GM21786 (cell line): Measurements from ENCODE around the gene PCDHB6.
"Not testable (repeated sequence)": the region's sequence is repeated elsewhere in the genome, so short reads cannot be mapped to it uniquely, and the experiment has no call there.

Source experiments
- ATAC-seq: cut with Tn5 transposase; IDR thresholded peaks from one replicate; pipeline ENCODE4 v1.9.1; 2021; ENCODE audit not compliant: unreplicated experiment

Gene PCDHB6

DNA sequence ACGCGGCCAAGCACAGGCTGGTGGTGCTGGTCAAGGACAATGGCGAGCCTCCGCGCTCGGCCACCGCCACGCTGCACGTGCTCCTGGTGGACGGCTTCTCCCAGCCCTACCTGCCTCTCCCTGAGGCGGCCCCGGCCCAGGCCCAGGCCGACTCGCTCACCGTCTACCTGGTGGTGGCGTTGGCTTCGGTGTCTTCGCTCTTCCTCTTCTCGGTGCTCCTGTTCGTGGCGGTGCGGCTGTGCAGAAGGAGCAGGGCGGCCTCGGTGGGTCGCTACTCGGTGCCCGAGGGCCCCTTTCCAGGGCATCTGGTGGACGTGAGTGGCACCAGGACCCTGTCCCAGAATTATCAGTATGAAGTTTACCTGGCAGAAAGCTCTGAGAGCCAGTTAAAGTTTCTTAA, 8.0 kb downstream of the PCDHB6 start:
- ATAC-seq, result not testable (repeated sequence)

DNA sequence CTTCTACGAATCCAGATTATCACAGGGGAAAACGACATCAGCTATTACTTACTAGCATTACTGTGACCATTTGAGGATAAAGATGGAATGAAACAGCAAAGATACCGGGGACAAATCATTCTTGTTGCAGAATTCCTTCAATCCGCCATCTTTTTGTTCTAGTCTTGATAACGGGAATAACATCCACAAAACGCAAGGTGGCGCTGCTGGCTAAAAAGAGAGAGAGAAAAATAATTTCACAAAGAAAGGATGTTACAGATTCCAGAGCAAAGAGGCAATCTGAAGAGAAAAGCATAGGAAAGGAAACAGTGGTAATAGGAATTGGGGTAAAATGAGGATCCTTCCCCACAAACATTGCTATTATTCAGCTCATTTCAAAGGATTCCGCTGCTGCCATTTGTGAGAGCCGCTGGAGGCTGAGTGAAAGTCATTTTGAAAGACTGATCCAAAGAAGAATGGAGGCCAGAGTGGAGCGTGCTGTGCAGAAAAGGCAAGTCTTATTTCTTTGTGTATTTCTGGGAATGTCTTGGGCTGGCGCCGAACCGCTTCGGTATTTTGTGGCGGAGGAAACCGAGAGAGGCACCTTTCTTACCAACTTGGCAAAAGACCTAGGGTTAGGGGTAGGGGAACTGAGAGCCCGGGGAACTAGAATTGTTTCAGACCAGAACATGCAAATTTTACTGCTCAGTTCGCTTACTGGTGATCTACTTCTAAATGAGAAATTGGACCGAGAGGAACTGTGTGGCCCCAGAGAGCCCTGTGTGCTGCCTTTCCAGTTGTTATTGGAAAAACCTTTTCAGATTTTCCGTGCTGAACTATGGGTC, 22.7 kb downstream of the PCDHB6 start, which contains the start of gene PCDHB7:
TSS of gene PCDHB7 (plus strand) at position 264 of the 824 bp plus-strand sequence. CDS start at position 456, 192 bp downstream.
- ATAC-seq, result no peak

DNA sequence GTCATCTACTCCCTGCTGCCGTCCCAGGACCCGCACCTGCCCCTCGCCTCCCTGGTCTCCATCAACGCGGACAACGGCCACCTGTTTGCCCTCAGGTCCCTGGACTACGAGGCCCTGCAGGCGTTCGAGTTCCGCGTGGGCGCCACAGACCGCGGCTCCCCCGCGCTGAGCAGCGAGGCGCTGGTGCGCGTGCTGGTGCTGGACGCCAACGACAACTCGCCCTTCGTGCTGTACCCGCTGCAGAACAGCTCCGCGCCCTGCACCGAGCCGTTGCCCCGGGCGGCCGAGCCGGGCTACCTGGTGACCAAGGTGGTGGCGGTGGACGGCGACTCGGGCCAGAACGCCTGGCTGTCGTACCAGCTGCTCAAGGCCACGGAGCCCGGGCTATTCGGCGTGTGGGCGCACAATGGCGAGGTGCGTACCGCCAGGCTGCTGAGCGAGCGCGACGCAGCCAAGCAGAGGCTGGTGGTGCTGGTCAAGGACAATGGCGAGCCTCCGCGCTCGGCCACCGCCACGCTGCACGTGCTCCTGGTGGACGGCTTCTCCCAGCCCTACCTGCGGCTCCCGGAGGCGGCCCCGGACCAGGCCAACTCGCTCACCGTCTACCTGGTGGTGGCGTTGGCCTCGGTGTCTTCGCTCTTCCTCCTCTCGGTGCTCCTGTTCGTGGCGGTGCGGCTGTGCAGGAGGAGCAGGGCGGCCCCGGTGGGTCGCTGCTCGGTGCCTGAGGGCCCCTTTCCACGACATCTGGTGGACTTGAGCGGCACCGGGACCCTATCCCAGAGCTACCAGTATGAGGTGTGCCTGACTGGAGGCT, 24.6 kb downstream of the PCDHB6 start:
- not testable (repeated sequence) for ATAC-seq

DNA sequence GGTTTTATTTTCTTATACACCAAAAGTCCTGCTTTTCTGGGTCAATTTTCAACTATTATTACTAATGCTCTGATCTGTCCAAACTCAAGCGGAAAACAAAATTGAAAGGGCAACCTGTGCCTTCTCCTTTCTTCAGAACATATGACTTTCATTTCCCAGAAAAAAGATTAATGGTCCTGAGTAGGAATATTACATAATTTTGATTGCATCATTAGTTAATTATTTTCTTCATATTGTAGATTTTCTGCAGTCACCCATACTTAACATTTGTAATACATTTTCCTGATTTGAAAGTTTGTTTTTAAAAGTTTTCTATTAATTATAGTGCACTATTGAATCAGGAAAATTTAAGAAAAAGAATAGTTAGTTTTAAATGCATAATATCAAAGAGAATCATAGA, 26.1 kb downstream of the PCDHB6 start:
- ATAC-seq, result no peak

DNA sequence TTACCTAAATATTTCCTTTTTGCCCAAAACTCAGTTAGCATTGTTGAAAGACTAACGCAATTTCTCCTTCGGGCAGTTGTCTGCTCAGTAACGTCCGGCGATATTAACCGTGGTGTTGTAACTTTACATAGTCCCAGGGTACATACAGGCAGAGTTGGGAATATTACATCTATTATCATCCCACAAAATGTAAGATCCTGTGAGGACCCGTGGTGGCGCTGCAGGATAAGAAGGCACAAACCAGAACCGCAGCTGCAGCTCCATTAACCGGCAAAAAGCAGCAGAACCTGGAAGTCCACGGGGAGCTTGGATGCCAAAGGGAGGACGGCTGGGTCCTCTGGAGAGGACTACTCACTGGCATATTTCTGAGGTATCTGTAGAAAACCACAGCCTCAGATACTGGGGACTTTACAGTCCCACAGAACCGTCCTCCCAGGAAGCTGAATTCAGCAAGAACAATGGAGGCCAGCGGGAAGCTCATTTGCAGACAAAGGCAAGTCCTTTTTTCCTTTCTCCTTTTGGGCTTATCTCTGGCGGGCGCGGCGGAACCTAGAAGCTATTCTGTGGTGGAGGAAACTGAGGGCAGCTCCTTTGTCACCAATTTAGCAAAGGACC, 27.8 kb downstream of the PCDHB6 start, which contains the start of gene PCDHB8:
TSS of gene PCDHB8 (plus strand) at position 214 of the 615 bp plus-strand sequence. CDS start at position 459, 245 bp downstream.
- ATAC-seq, result not testable (repeated sequence)

DNA sequence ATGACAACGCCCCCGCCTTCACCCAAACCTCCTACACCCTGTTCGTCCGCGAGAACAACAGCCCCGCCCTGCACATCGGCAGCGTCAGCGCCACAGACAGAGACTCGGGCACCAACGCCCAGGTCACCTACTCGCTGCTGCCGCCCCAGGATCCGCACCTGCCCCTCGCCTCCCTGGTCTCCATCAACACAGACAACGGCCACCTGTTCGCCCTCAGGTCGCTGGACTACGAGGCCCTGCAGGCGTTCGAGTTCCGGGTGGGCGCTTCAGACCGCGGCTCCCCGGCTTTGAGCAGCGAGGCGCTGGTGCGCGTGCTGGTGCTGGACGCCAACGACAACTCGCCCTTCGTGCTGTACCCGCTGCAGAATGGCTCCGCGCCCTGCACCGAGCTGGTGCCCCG, 29.5 kb downstream of the PCDHB6 start:
- not testable (repeated sequence) for ATAC-seq

DNA sequence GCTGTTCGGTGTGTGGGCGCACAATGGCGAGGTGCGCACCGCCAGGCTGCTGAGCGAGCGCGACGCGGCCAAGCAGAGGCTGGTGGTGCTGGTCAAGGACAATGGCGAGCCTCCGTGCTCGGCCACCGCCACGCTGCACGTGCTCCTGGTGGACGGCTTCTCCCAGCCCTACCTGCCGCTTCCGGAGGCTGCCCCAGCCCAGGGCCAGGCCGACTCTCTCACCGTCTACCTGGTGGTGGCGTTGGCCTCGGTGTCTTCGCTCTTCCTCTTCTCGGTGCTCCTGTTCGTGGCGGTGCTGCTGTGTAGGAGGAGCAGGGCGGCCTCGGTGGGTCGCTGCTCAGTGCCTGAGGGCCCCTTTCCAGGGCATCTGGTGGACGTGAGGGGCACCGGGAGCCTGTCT, 30.0 kb downstream of the PCDHB6 start:
- ATAC-seq, result not testable (repeated sequence)

DNA sequence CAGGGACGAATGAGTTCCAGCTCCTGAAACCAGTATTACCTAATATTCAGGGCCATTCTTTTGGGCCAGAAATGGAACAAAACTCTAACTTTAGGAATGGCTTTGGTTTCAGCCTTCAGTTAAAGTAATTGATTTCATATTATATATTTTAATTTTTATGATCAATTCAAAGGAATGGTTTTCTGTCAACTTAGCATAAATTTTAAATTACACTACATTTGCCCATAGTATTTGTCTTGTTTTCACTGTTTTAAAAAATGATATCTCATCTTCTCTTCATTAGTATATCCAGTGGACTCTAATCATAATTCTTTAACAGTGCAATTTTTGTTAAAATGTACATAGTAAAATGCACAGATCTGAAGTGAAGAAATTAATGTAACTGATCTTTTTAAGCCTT, 30.5 kb downstream of the PCDHB6 start:
- no peak for ATAC-seq

DNA sequence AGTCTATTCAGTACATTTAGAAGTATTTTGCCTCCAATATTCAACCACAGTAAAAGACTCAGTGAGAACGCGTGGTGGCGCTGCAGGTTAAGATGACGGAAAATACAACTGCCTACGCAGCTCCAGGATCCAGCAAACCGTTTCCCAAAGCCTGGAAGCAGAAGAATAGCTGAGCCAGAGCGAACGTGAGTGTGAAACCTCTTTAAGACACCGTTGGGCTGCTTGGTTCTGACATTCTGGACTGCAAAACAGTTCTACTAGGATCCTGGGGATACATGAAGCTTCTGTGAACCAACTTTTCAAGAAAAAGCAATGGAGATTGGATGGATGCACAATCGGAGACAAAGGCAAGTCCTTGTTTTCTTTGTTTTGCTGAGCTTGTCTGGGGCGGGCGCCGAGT, 32.4 kb downstream of the PCDHB6 start, which contains the start of gene PCDHB16:
TSS of gene PCDHB16 (plus strand) at position 140 of the 400 bp plus-strand sequence. CDS start at position 313, 173 bp downstream.
- ATAC-seq, result no peak

DNA sequence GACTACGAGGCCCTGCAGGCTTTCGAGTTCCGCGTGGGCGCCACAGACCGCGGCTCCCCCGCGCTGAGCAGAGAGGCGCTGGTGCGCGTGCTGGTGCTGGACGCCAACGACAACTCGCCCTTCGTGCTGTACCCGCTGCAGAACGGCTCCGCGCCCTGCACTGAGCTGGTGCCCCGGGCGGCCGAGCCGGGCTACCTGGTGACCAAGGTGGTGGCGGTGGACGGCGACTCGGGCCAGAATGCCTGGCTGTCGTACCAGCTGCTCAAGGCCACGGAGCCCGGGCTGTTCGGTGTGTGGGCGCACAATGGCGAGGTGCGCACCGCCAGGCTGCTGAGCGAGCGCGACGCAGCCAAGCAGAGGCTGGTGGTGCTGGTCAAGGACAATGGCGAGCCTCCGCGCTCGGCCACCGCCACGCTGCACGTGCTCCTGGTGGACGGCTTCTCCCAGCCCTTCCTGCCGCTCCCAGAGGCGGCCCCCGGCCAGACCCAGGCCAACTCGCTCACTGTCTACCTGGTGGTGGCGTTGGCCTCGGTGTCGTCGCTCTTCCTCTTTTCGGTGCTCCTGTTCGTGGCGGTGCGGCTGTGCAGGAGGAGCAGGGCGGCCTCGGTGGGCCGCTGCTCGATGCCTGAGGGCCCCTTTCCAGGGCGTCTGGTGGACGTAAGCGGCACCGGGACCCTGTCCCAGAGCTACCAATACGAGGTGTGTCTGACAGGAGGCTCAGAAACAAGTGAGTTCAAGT, 34.4 kb downstream of the PCDHB6 start:
- ATAC-seq, result not testable (repeated sequence)

DNA sequence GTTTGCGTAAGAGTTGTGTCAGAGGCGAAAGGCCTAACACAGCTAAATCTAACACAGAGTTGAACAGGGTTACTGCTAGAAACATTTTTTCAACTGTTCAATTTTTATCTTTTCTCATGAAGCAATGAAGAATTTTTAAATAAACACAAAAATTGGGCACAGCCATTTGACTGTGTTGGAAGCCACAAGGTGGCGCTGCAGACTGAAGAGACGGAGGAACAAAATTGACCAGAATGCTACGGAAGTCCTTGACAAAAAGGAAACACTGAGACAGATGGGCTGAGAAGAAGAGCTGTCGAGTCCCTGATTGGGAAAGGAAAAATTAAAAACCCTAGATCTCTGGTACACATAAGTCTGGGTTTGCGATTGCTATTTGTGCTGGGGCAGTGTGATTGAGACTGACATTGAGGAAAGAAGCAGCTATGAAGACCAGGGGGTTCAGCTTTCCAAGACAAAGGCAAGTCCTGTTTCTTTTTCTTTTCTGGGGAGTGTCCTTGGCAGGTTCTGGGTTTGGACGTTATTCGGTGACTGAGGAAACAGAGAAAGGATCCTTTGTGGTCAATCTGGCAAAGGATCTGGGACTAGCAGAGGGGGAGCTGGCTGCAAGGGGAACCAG, 37.1 kb downstream of the PCDHB6 start, which contains the start of gene PCDHB9:
TSS of gene PCDHB9 (plus strand) at position 265 of the 616 bp plus-strand sequence. CDS start at position 423, 158 bp downstream.
- ATAC-seq, result no peak

DNA sequence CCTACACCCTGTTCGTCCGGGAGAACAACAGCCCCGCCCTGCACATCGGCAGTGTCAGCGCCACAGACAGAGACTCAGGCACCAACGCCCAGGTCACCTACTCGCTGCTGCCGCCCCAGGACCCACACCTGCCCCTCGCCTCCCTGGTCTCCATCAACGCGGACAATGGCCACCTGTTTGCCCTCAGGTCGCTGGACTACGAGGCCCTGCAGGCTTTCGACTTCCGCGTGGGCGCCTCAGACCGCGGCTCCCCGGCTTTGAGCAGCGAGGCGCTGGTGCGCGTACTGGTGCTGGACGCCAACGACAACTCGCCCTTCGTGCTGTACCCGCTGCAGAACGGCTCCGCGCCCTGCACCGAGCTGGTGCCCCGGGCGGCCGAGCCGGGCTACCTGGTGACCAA, 38.8 kb downstream of the PCDHB6 start:
- not testable (repeated sequence) for ATAC-seq

DNA sequence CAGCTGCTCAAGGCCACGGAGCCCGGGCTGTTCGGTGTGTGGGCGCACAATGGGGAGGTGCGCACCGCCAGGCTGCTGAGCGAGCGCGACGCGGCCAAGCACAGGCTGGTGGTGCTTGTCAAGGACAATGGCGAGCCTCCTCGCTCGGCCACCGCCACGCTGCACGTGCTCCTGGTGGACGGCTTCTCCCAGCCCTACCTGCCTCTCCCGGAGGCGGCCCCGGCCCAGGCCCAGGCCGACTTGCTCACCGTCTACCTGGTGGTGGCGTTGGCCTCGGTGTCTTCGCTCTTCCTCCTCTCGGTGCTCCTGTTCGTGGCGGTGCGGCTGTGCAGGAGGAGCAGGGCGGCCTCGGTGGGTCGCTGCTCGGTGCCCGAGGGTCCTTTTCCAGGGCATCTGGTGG, 39.3 kb downstream of the PCDHB6 start:
- ATAC-seq, result not testable (repeated sequence)

DNA sequence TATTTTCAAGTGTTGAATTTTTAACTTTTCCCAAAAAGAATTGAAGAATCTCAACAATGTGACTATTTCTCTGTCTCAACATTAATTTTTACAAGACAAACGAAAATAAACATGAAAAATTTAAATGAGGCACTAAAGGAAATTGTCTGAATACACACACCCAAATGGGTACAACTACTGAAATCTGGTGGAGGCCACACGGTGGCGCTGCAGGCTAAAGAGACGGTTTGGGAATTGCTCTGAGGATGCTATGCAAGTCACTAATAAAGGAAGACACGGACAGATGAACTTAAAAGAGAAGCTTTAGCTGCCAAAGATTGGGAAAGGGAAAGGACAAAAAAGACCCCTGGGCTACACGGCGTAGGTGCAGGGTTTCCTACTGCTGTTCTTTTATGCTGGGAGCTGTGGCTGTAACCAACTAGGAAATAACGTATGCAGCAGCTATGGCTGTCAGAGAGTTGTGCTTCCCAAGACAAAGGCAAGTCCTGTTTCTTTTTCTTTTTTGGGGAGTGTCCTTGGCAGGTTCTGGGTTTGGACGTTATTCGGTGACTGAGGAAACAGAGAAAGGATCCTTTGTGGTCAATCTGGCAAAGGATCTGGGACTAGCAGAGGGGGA, 42.4 kb downstream of the PCDHB6 start, which contains the start of gene PCDHB10:
TSS of gene PCDHB10 (plus strand) at position 244 of the 616 bp plus-strand sequence. CDS start at position 444, 200 bp downstream.
- no peak for ATAC-seq

DNA sequence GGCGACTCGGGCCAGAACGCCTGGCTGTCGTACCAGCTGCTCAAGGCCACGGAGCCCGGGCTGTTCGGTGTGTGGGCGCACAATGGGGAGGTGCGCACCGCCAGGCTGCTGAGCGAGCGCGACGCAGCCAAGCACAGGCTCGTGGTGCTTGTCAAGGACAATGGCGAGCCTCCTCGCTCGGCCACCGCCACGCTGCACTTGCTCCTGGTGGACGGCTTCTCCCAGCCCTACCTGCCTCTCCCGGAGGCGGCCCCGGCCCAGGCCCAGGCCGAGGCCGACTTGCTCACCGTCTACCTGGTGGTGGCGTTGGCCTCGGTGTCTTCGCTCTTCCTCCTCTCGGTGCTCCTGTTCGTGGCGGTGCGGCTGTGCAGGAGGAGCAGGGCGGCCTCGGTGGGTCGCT, 44.5 kb downstream of the PCDHB6 start:
- not testable (repeated sequence) for ATAC-seq

DNA sequence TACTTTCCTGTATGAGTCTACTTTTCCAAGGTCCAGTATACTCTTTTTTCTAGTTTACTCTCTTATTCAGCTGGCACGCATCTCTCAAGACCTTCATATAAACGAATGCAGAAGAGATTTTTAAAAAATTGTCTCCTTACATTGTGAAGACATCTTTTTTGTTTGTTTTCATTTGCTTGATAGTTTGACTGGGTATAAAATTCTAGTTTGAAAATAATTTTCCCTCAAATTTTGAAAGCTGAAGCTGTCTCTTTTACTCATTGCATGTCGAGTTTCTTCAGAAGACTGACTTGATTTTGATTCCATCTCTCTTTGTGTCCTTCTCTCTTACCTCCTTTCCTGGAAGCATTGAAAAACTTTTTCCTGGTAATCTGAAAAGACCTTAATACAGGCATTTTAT, 46.5 kb downstream of the PCDHB6 start:
- no peak for ATAC-seq

DNA sequence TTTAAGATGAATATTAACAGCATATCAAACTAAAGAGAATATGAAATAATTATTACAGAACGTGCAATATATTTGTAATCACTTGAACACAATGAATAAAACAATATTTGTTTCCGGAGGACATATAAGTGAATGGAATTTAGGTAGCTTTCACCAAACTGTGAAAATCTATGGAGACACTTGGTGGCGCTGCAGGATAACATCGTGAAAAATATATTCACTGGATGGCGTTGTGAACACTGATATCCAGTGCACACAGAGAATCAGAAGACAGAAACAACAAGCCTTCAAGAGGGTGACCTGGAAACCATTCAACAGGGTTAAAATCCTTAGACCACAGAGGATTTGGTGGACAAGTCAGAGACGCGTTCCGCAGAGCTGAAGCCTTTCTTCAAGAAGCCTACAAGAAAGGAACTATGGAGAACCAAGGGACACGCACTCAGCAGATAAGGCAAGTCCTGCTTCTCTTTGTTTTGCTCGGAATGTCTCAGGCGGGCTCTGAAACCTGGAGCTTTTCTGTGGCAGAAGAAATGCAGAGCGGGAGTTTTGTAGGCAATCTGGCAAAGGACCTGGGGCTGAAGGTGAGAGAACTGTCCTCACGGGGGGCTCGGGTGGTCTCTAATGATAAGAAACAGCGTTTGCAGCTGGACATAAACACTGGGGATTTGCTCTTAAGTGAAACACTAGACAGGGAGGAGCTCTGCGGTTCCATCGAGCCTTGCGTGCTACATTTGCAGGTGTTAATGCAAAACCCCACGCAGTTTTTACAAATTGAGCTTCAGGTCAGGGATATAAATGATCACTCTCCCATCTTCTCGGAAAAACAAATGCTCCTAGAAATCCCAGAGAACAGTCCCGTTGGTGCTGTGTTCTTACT, 49.7 kb downstream of the PCDHB6 start, which contains the start of gene PCDHB11:
TSS of gene PCDHB11 (plus strand) at position 269 of the 877 bp plus-strand sequence. CDS start at position 417, 148 bp downstream.
- ATAC-seq, result no peak

DNA sequence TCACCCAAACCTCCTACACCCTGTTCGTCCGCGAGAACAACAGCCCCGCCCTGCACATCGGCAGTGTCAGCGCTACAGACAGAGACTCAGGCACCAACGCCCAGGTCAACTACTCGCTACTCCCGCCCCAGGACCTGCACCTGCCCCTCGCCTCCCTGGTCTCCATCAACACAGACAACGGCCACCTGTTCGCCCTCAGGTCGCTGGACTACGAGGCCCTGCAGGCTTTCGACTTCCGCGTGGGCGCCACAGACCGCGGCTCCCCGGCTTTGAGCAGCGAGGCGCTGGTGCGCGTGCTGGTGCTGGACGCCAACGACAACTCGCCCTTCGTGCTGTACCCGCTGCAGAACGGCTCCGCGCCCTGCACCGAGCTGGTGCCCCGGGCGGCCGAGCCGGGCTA, 51.3 kb downstream of the PCDHB6 start:
- not testable (repeated sequence) for ATAC-seq
